Natural killer cell (primary cell): ENCODE results near the gene SORT1. TPM values are rescaled to one million over a fixed set of nuclear protein-coding genes. Genes with fewer than 3 reads are reported as not detected.
"Not testable (repeated sequence)": the region's sequence is repeated elsewhere in the genome, so short reads cannot be mapped to it uniquely, and the experiment has no call there.

Experiments used
- ATAC-seq, 3 donors: fragments of 150-1000 bp in 2 of 3; fragments of 200-7000 bp in 1 of 3; cut with Tn5 transposase; 1 replicate in 1 of 3; 2 replicates in 2 of 3; pipeline ENCODE4 v1.10.0; 2021; ENCODE audit warnings: mild to moderate bottlenecking in 2 of 3, moderate library complexity in 2 of 3
- DNase-seq, 2 donors: peaks; one replicate each; pipeline versions ENCODE4 v3.0.0 to v3.0.0-alpha.2; 2013 to 2021; ENCODE audit warnings: mixed read lengths in 1 of 2
- H3K27ac ChIP-seq: one replicate; pipeline ENCODE4 v1.5.1; 2013; ENCODE audit warnings: mild to moderate bottlenecking, low read length
- H3K27me3 ChIP-seq: one replicate; pipeline ENCODE4 v1.6.1; 2013; ENCODE audit warnings: low read length; ENCODE audit not compliant: control insufficient read depth, insufficient read depth
- H3K36me3 ChIP-seq: one replicate; pipeline ENCODE4 v1.6.1; 2013; ENCODE audit warnings: low read length; ENCODE audit not compliant: control insufficient read depth, insufficient read depth
- H3K4me1 ChIP-seq: one replicate; pipeline ENCODE4 v1.6.1; 2013; ENCODE audit warnings: low read length; ENCODE audit not compliant: control insufficient read depth, insufficient read depth
- H3K4me3 ChIP-seq: one replicate; pipeline ENCODE4 v1.5.1; 2013; ENCODE audit warnings: low read length
- H3K9me3 ChIP-seq: one replicate; pipeline ENCODE4 v1.6.1; 2013; ENCODE audit warnings: low read length; ENCODE audit not compliant: control insufficient read depth, insufficient read depth
- H3K27ac Mint-ChIP-seq, 2 donors: one replicate each; pipeline ENCODE4 v1.8.0; 2022; ENCODE audit warnings: mild to moderate bottlenecking in 2 of 2, mixed read lengths in 2 of 2, moderate library complexity in 1 of 2
- H3K27me3 Mint-ChIP-seq, 2 donors: one replicate each; pipeline ENCODE4 v1.8.0; 2022; ENCODE audit warnings: low read depth in 2 of 2, mixed read lengths in 2 of 2
- H3K36me3 Mint-ChIP-seq: one replicate; pipeline ENCODE4 v1.8.0; 2022; ENCODE audit warnings: mixed read lengths
- H3K4me1 Mint-ChIP-seq, 2 donors: one replicate each; pipeline ENCODE4 v1.8.0; 2022; ENCODE audit warnings: mixed read lengths in 2 of 2
- H3K4me3 Mint-ChIP-seq: one replicate; pipeline ENCODE4 v1.8.0; 2022; ENCODE audit warnings: mild to moderate bottlenecking, moderate library complexity, mixed read lengths
- H3K9me3 Mint-ChIP-seq, 2 donors: one replicate each; pipeline ENCODE4 v1.8.0; 2022; ENCODE audit warnings: mixed read lengths in 2 of 2
- WGBS: methylation state at CpG from one replicate; pipeline ENCODE4 v1.1.7; 2013; ENCODE audit warnings: missing lambda C conversion rate; ENCODE audit not compliant: insufficient coverage; 5-methylcytosine and 5-hydroxymethylcytosine counted together
- intact Hi-C: fragments of 100-400 bp; cut with micrococcal nuclease; formaldehyde crosslinking; loops from one replicate; pipeline ENCODE4 v1.14.2; 2022
- total RNA-seq, 4 donors: library from RNA; stranded (reverse); fragments of 120-200 nt in 1 of 4; gene quantifications; one replicate each; pipeline versions ENCODE4 v1.2.3 to v1.2.4, GENCODE V29; 2013 to 2022
- TF ChIP-seq, protein P1 (sequence below): fragments of 200-600 bp; IDR thresholded peaks from one replicate; pipeline ENCODE4 v1.8.0; 2022; ENCODE audit warnings: antibody characterized with exemption

SORT1 gene
- total RNA-seq, 3 donors from 2014 or later (not counting 1 experiment from before 2014, with no cell fraction given): 2.7 to 7.1 (median 3.7) TPM

DNA sequence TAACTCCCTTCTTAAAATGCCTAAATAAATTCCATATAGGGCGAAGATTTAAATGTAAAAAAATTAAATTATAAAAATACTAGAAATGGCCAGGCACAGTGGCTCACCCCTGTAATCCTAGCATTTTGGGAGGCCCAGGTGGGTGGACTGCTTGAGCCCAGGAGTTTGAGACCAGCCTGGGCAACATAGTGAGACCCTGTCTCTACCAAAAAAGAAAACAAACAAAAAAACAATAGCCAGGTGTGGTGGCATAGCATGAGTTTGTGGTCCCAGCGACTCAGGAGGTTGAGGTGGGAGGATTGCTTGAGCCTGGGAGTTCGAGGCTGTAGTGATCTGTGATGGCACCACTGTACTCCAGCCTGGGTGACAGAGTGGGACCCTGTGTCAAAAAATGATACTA, 17.8 kb downstream of the SORT1 start:
- no peak overlapping the region for H3K4me3 Mint-ChIP-seq
- Histone ChIP-seq H3K27ac (no peak overlapping the region), H3K36me3 (no peaks in the 10 kb centered on the region), H3K4me1 (no peaks in the 10 kb centered on the region), H3K27me3 (no peaks in the 10 kb centered on the region), H3K4me3 (no peak overlapping the region), H3K9me3 (no peaks in the 10 kb centered on the region)
- intact Hi-C loops: no loop called here
- no peak overlapping the region for H3K27ac Mint-ChIP-seq
- H3K27me3 Mint-ChIP-seq: no peaks in the 10 kb centered on the region
- ATAC-seq (no peak), DNase-seq (no peak)
- TF ChIP-seq, protein P1, sequence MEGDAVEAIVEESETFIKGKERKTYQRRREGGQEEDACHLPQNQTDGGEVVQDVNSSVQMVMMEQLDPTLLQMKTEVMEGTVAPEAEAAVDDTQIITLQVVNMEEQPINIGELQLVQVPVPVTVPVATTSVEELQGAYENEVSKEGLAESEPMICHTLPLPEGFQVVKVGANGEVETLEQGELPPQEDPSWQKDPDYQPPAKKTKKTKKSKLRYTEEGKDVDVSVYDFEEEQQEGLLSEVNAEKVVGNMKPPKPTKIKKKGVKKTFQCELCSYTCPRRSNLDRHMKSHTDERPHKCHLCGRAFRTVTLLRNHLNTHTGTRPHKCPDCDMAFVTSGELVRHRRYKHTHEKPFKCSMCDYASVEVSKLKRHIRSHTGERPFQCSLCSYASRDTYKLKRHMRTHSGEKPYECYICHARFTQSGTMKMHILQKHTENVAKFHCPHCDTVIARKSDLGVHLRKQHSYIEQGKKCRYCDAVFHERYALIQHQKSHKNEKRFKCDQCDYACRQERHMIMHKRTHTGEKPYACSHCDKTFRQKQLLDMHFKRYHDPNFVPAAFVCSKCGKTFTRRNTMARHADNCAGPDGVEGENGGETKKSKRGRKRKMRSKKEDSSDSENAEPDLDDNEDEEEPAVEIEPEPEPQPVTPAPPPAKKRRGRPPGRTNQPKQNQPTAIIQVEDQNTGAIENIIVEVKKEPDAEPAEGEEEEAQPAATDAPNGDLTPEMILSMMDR: no peak
- WGBS: 88% methylated on average over 2 of the region's 3 CpGs
- no peaks in the 10 kb centered on the region for H3K4me1 Mint-ChIP-seq
- no peaks in the 10 kb centered on the region for H3K9me3 Mint-ChIP-seq
- no peaks in the 10 kb centered on the region for H3K36me3 Mint-ChIP-seq

DNA sequence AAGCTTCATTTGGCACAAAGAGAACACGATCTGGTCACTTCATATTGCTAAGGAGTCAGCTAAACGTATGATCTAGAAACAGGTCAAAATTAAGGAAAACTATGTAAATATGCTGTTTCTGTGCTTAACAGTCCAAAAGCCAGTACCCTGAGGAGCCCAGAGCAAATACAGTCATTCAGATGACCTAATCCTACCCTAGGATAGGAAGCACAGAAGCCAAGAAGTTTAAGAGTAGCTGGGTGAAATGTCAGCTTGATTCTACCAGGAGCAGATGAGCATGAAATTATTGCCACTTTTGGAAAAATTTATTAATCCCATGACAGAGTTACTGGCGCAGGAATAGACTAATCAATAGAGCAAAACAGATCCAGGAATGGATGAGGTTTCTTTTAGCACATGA, 18.3 kb downstream of the SORT1 start:
- H3K27me3 ChIP-seq: no peaks in the 10 kb centered on the region
- 89% methylated on average over 3 of the region's 3 CpGs for WGBS
- no peaks in the 10 kb centered on the region for H3K27me3 Mint-ChIP-seq
- no peak overlapping the region for H3K4me3 ChIP-seq
- H3K36me3 ChIP-seq: no peaks in the 10 kb centered on the region
- no peaks in the 10 kb centered on the region for H3K36me3 Mint-ChIP-seq
- no peaks in the 10 kb centered on the region for H3K4me1 ChIP-seq
- H3K27ac Mint-ChIP-seq: no peak overlapping the region
- intact Hi-C loops: no loop called here
- no peaks in the 10 kb centered on the region for H3K9me3 ChIP-seq
- H3K9me3 Mint-ChIP-seq: no peaks in the 10 kb centered on the region
- H3K4me1 Mint-ChIP-seq: no peaks in the 10 kb centered on the region
- no peak overlapping the region for H3K4me3 Mint-ChIP-seq
- ATAC-seq: no peak
- H3K27ac ChIP-seq: no peak overlapping the region
- no peak for DNase-seq
- TF ChIP-seq, protein P1: no peak

DNA sequence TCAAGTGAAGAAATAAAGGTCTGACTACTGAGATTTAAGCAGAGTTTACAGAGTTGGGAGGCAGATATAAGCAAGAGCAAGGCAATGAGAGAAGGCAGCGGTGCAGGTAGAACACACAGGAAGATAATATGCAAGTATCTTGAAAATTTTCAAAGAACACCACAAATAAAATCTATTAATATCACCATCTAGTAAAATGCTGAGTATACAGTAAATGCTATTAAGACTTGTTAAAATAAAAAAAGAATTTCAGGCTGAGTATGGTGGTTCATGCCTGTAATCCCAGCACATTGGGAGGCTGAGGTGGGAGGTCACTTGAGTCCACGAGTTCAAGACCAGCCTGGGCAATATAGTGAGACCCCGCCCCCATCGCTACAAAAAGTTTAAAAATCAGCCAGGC, 20.0 kb downstream of the SORT1 start:
- 95% methylated on average over 3 of the region's 4 CpGs for WGBS
- Histone ChIP-seq H3K36me3 (no peaks in the 10 kb centered on the region), H3K9me3 (no peaks in the 10 kb centered on the region), H3K27me3 (no peaks in the 10 kb centered on the region), H3K4me1 (no peaks in the 10 kb centered on the region), H3K27ac (no peak overlapping the region), H3K4me3 (no peak overlapping the region)
- Mint-ChIP-seq H3K4me1 (no peaks in the 10 kb centered on the region), H3K36me3 (no peaks in the 10 kb centered on the region), H3K9me3 (no peaks in the 10 kb centered on the region), H3K27me3 (peaks cover 0 to 3% of the 10 kb centered on the region in 2 donors), H3K4me3 (no peak overlapping the region), H3K27ac (no peak overlapping the region)
- DNase-seq: no peak
- no peak for ATAC-seq
- intact Hi-C loops: no loop called here
- TF ChIP-seq, protein P1: no peak

DNA sequence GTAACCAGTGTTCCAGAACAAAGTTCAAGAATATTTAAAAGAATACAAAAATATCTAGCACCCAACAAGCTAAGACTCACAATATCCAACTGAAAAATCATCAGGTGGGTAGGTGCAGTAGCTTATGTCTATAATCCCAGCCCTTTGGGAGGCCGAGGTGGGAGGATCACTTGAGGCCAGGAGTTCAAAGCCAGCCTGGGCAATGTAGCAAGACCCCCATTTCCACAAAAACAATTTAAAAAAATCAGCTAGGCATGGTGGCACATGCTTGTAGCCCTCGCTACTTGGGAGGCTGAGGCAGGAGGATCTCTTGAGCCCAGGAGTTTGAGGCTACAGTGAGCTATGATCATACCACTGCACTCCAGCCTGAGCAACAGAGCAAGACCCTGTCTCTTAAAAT, 24.0 kb downstream of the SORT1 start:
- H3K27me3 Mint-ChIP-seq, H3K9me3 ChIP-seq, H3K36me3 Mint-ChIP-seq, H3K4me1 ChIP-seq, intact Hi-C loops, DNase-seq, H3K4me1 Mint-ChIP-seq, H3K27me3 ChIP-seq, H3K36me3 ChIP-seq, H3K4me3 Mint-ChIP-seq, H3K27ac Mint-ChIP-seq, H3K4me3 ChIP-seq, ATAC-seq, H3K27ac ChIP-seq, H3K9me3 Mint-ChIP-seq: not testable (repeated sequence)
- WGBS: 90% methylated on average over 2 of the region's 2 CpGs
